IMR-90 (cell line): ENCODE data around the gene DPYSL5. TPM values are rescaled to one million over a fixed set of nuclear protein-coding genes. Genes with fewer than 3 reads are reported as not detected.

Experiments
- ATAC-seq: fragments of 200-7000 bp; cut with Tn5 transposase; 2 replicates; pipeline ENCODE4 v1.9.1; 2020; ENCODE audit warnings: low read depth, mild to moderate bottlenecking, moderate library complexity
- BruUV-seq: library from RNA; stranded (reverse); fragments of 400-500 nt; replicated peaks from 2 replicates; lab custom pipeline; 2021; lab: Mats Ljungman, UMichigan
- CTCF ChIA-PET: fragments of 300-600 bp; formaldehyde crosslinking; extraction: SDS; loops from one replicate; lab custom pipeline; 2021; ENCODE audit warnings: antibody characterized with exemption; lab: Yijun Ruan, JAX
- POLR2A ChIA-PET: fragments of 300-600 bp; sonication (Branson Sonifier 250); formaldehyde crosslinking; loops from one replicate; lab custom pipeline; 2022; ENCODE audit warnings: antibody characterized with exemption; ENCODE audit not compliant: unreplicated experiment; lab: Charles Lee
- DNase-seq: peaks from one replicate; pipeline ENCODE4 v3.0.0; 2013
- H2AFZ ChIP-seq: replicated peaks from 2 replicates; pipeline ENCODE3; 2013; ENCODE audit warnings: low read length, mild to moderate bottlenecking; ENCODE audit not compliant: poor library complexity
- H2AK5ac ChIP-seq: 2 replicates; pipeline ENCODE4 v1.6.1; 2013; ENCODE audit warnings: low read depth, low read length, inconsistent platforms
- H2AK9ac ChIP-seq: replicated peaks from 2 replicates; pipeline ENCODE3; 2013; ENCODE audit warnings: mild to moderate bottlenecking, low read depth, low read length, moderate library complexity; ENCODE audit not compliant: poor library complexity
- H2BK120ac ChIP-seq: 2 replicates; pipeline ENCODE4 v1.6.1; 2013; ENCODE audit warnings: low read depth, low read length, inconsistent platforms
- H2BK15ac ChIP-seq: 3 replicates; pipeline ENCODE4 v1.6.1; 2013; ENCODE audit warnings: low read depth, low read length, inconsistent platforms
- H2BK20ac ChIP-seq: 2 replicates; pipeline ENCODE4 v1.6.1; 2013; ENCODE audit warnings: low read depth, mild to moderate bottlenecking, inconsistent platforms, low read length, moderate library complexity
- H2BK5ac ChIP-seq: 2 replicates; pipeline ENCODE4 v1.6.1; 2013; ENCODE audit warnings: mild to moderate bottlenecking, low read depth, low read length, inconsistent platforms; ENCODE audit not compliant: poor library complexity, severe bottlenecking
- H3K14ac ChIP-seq: replicated peaks from 2 replicates; pipeline ENCODE4 v1.6.1; 2013; ENCODE audit warnings: low read depth, low read length, inconsistent platforms
- H3K18ac ChIP-seq: 2 replicates; pipeline ENCODE4 v1.6.1; 2013; ENCODE audit warnings: low read depth, low read length, control low read depth
- H3K23ac ChIP-seq: 2 replicates; pipeline ENCODE4 v1.6.1; 2013; ENCODE audit warnings: low read depth, low read length, inconsistent platforms
- H3K27ac ChIP-seq: 2 replicates; pipeline ENCODE4 v1.5.1; 2013; ENCODE audit warnings: mild to moderate bottlenecking, control low read depth, low read length; ENCODE audit not compliant: insufficient read depth
- H3K27me3 ChIP-seq: 2 replicates; pipeline ENCODE4 v1.6.1; 2013; ENCODE audit warnings: low read length; ENCODE audit not compliant: control insufficient read depth, insufficient read depth
- H3K36me3 ChIP-seq: 2 replicates; pipeline ENCODE4 v1.6.1; 2013; ENCODE audit warnings: low read length, mixed read lengths; ENCODE audit not compliant: control insufficient read depth, insufficient read depth
- H3K4ac ChIP-seq: 2 replicates; pipeline ENCODE4 v1.6.1; 2013; ENCODE audit warnings: low read depth, low read length, inconsistent platforms
- H3K4me1 ChIP-seq: 2 replicates; pipeline ENCODE4 v1.6.1; 2013; ENCODE audit warnings: low read length, mixed read lengths; ENCODE audit not compliant: control insufficient read depth, insufficient read depth
- H3K4me2 ChIP-seq: 2 replicates; pipeline ENCODE4 v1.6.1; 2013; ENCODE audit warnings: low read depth, mild to moderate bottlenecking, control low read depth, low read length, moderate library complexity
- H3K4me3 ChIP-seq: 2 replicates; pipeline ENCODE4 v1.5.1; 2013; ENCODE audit warnings: low read depth, mild to moderate bottlenecking, control low read depth, low read length, moderate library complexity; ENCODE audit not compliant: insufficient read depth
- H3K56ac ChIP-seq: 2 replicates; pipeline ENCODE4 v1.6.1; 2013; ENCODE audit warnings: low read length, inconsistent platforms; ENCODE audit not compliant: insufficient read depth; ENCODE audit errors: extremely low read depth
- H3K79me1 ChIP-seq, 2 experiments: 2 replicates each; pipeline ENCODE4 v1.6.1; 2013; ENCODE audit warnings: low read length in 2 of 2, inconsistent platforms in 1 of 2, low read depth in 1 of 2
- H3K9ac ChIP-seq: 2 replicates; pipeline ENCODE4 v1.6.1; 2013; ENCODE audit warnings: low read depth, low read length, control low read depth
- H3K9me1 ChIP-seq: 2 replicates; pipeline ENCODE4 v1.6.1; 2013; ENCODE audit warnings: low read length, inconsistent platforms; ENCODE audit not compliant: insufficient read depth
- H3K9me3 ChIP-seq: 2 replicates; pipeline ENCODE4 v1.6.1; 2013; ENCODE audit warnings: low read length; ENCODE audit not compliant: control insufficient read depth, insufficient read depth
- H4K20me1 ChIP-seq: 2 replicates; pipeline ENCODE4 v1.6.1; 2013; ENCODE audit warnings: low read length, inconsistent platforms; ENCODE audit not compliant: insufficient read depth
- H4K5ac ChIP-seq: 2 replicates; pipeline ENCODE4 v1.6.1; 2013; ENCODE audit warnings: mild to moderate bottlenecking, low read depth, low read length, control low read depth
- H4K8ac ChIP-seq, 2 experiments: 2 replicates each; pipeline ENCODE4 v1.6.1; 2013; ENCODE audit warnings: low read depth in 2 of 2, low read length in 2 of 2, control low read depth in 1 of 2, inconsistent platforms in 1 of 2
- H4K91ac ChIP-seq: 2 replicates; pipeline ENCODE4 v1.6.1; 2013; ENCODE audit warnings: low read depth, low read length, inconsistent platforms; ENCODE audit not compliant: insufficient read depth
- BHLHE40 ChIP-seq: fragments of 150-350 bp; IDR thresholded peaks from 2 replicates; pipeline ENCODE4 v1.6.1; 2016; ENCODE audit warnings: mild to moderate bottlenecking, low read depth, low read length
- CEBPB ChIP-seq: IDR thresholded peaks from 2 replicates; pipeline ENCODE4 v1.6.1; 2012; ENCODE audit warnings: low read depth, low read length, improper control_type of control experiment
- CTCF ChIP-seq: conservative IDR thresholded peaks from 2 replicates; pipeline ENCODE4 v1.5.1; 2012; ENCODE audit warnings: mild to moderate bottlenecking, low read depth, low read length, improper control_type of control experiment
- MAFK ChIP-seq: IDR thresholded peaks from 2 replicates; pipeline ENCODE4 v1.6.1; 2012; ENCODE audit warnings: low read depth, low read length, improper control_type of control experiment
- MAZ ChIP-seq: IDR thresholded peaks from 2 replicates; pipeline ENCODE4 v1.6.1; 2012; ENCODE audit warnings: low read depth, mild to moderate bottlenecking, low read length, improper control_type of control experiment, moderate library complexity, borderline replicate concordance
- MXI1 ChIP-seq: IDR thresholded peaks from 2 replicates; pipeline ENCODE4 v1.6.1; 2012; ENCODE audit warnings: low read depth, mild to moderate bottlenecking, low read length, moderate library complexity, borderline replicate concordance
- NFE2L2 ChIP-seq: fragments of 150-350 bp; IDR thresholded peaks from 2 replicates; pipeline ENCODE4 v1.6.1; 2016; ENCODE audit warnings: low read depth, mild to moderate bottlenecking, low read length
- RCOR1 ChIP-seq: IDR thresholded peaks from 2 replicates; pipeline ENCODE4 v1.6.1; 2012; ENCODE audit warnings: mild to moderate bottlenecking, low read length, improper control_type of control experiment; ENCODE audit not compliant: insufficient replicate concordance
- RFX5 ChIP-seq: IDR thresholded peaks from 2 replicates; pipeline ENCODE4 v1.8.0; 2012; ENCODE audit warnings: low read depth, mild to moderate bottlenecking, low read length, moderate library complexity
- WGBS, 2 experiments: methylation state at CpG; one replicate each; pipeline versions ENCODE4 v1.1.5 to v1.1.7; 2013; ENCODE audit warnings: missing lambda C conversion rate in 2 of 2; ENCODE audit not compliant: insufficient read length in 1 of 2; ENCODE audit errors: extremely low coverage in 2 of 2; 5-methylcytosine and 5-hydroxymethylcytosine counted together
- dilution Hi-C: fragments of 300-500 bp; cut with HindIII; formaldehyde crosslinking; loops from one replicate; pipeline ENCODE4 v1.14.3; 2018; ENCODE audit warnings: low sequenced_read_pairs; ENCODE audit not compliant: unreplicated experiment
- in situ Hi-C: fragments of 300-500 bp; cut with MboI; formaldehyde crosslinking; loops from 3 replicates; pipeline ENCODE4 v1.14.3; 2019; ENCODE audit warnings: low sequenced_read_pairs, inconsistent platforms, mixed read lengths
- intact Hi-C: fragments of 100-400 bp; cut with micrococcal nuclease; formaldehyde crosslinking; loops from 2 replicates; pipeline ENCODE4 v1.10.0; 2022
- polyA plus RNA-seq, 3 experiments: library from polyadenylated mRNA; depleted of rRNA; stranded (reverse); fragments of >200 nt; gene quantifications; 2 replicates each; pipeline ENCODE4 v1.2.3, GENCODE V29; 2012; ENCODE audit warnings: low replicate concordance in 1 of 3
- total RNA-seq: library from RNA; depleted of rRNA; stranded (reverse); fragments of >200 nt; gene quantifications from 2 replicates; pipeline ENCODE4 v1.2.3, GENCODE V29; 2012

The DPYSL5 gene
- total and polyA plus RNA-seq, 2 of the 4 experiments (the other 2 are of a cell fraction) = not detected

GRCh38 chr2:26870585-26871095, 22.7 kb downstream of the DPYSL5 start:
- POLR2A ChIA-PET = no interaction called here
- Histone ChIP-seq H2BK15ac (no peak overlapping the region), H3K4ac (no peak overlapping the region), H3K9me1 (0 out of 2 replicates have a peak, but pooled peaks cover 6% of the 10 kb centered on the region), H3K36me3 (no peaks in the 10 kb centered on the region), H2AK9ac (no peak overlapping the region), H4K5ac (no peak overlapping the region), H3K9me3 (no peaks in the 10 kb centered on the region), H3K4me2 (no peak overlapping the region), H2BK5ac (no peak overlapping the region), H3K4me3 (no peak overlapping the region), H3K14ac (no peak overlapping the region), H3K56ac (no peak overlapping the region), H3K23ac (no peak overlapping the region), H3K18ac (no peak overlapping the region), H2BK20ac (no peak overlapping the region), H3K27ac (no peak overlapping the region), H4K20me1 (no peaks in the 10 kb centered on the region), H3K79me1 (no peaks in the 10 kb centered on the region), H3K4me1 (no peaks in the 10 kb centered on the region), H3K9ac (no peak overlapping the region), H4K91ac (no peak overlapping the region), H2AFZ (no peak overlapping the region), H2BK120ac (no peak overlapping the region), H4K8ac (no peak overlapping the region), H3K27me3 (peaks cover 24% of the 10 kb centered on the region), H2AK5ac (no peak overlapping the region)
- CTCF ChIA-PET = interaction anchor here (0.5 to 0.6 kb wide), 2 partner anchors 118 to 146 kb away, joined by 3 to 5 read pairs; no protein-coding TSS in a partner anchor
- ATAC-seq = no peak
- dilution Hi-C loops = no loop called here
- WGBS, 2 experiments = 30% methylated on average over 2 of the region's 4 CpGs; no CpG with 5 or more reads in 1 of the 2 experiments
- in situ Hi-C loops = no loop called here
- no TSS peak for BruUV-seq
- TF ChIP-seq MAFK (no peak), CEBPB (no peak), RCOR1 (no peak), CTCF (no peak), MXI1 (no peak), BHLHE40 (no peak), NFE2L2 (no peak), MAZ (no peak), RFX5 (no peak)
- intact Hi-C loops = no loop called here
- DNase-seq = no peak
